Muscle layer of duodenum (tissue), 2 donors: ENCODE measurements around the gene FOCAD.

Experiments used
- H3K27ac ChIP-seq: one replicate; pipeline ENCODE4 v1.7.0; 2013; ENCODE audit warnings: mild to moderate bottlenecking, low read length
- H3K27me3 ChIP-seq: one replicate; pipeline ENCODE4 v1.7.0; 2013; ENCODE audit warnings: low read depth, mild to moderate bottlenecking, control low read depth, low read length
- H3K36me3 ChIP-seq, 2 donors: one replicate each; pipeline ENCODE4 v1.7.0; 2013; ENCODE audit warnings: low read length in 2 of 2, control low read depth in 1 of 2, mild to moderate bottlenecking in 1 of 2; ENCODE audit not compliant: insufficient read depth in 2 of 2, control insufficient read depth in 1 of 2
- H3K4me1 ChIP-seq, 2 donors: one replicate each; pipeline ENCODE4 v1.7.0; 2013; ENCODE audit warnings: low read length in 2 of 2, mild to moderate bottlenecking in 2 of 2, control low read depth in 1 of 2, moderate library complexity in 1 of 2; ENCODE audit not compliant: insufficient read depth in 2 of 2, control insufficient read depth in 1 of 2
- H3K4me3 ChIP-seq, 2 donors: one replicate each; pipeline ENCODE4 v1.7.0; 2013; ENCODE audit warnings: low read length in 2 of 2, low read depth in 1 of 2, mild to moderate bottlenecking in 1 of 2
- H3K9me3 ChIP-seq, 2 donors: one replicate each; pipeline ENCODE4 v1.7.0; 2013; ENCODE audit warnings: low read length in 2 of 2, control low read depth in 1 of 2, mild to moderate bottlenecking in 1 of 2; ENCODE audit not compliant: control insufficient read depth in 1 of 2
- donor health status: healthy.

Gene FOCAD

GRCh38 chr9:20853866-20854265 lies 169.8 kb downstream of the FOCAD start:
- Histone ChIP-seq H3K4me1 (peaks cover 4 to 7% of the 10 kb centered on the region in 2 donors), H3K4me3 (no peak overlapping the region), H3K36me3 (no peaks in the 10 kb centered on the region), H3K9me3 (no peaks in the 10 kb centered on the region), H3K27ac (no peak overlapping the region), H3K27me3 (no peaks in the 10 kb centered on the region)

- H3K27me3 ChIP-seq: no peaks in the 10 kb centered on the region
- no peaks in the 10 kb centered on the region for H3K36me3 ChIP-seq
- no peak overlapping the region for H3K27ac ChIP-seq
- H3K4me1 ChIP-seq: peaks cover 4 to 7% of the 10 kb centered on the region in 2 donors
- H3K4me3 ChIP-seq: no peak overlapping the region
- no peaks in the 10 kb centered on the region for H3K9me3 ChIP-seq
Observed at GRCh38 chr9:20854444-20854843, 170.4 kb downstream of the FOCAD start.

- H3K27ac ChIP-seq: no peak overlapping the region
- H3K27me3 ChIP-seq: no peaks in the 10 kb centered on the region
- no peak overlapping the region for H3K4me3 ChIP-seq
- H3K36me3 ChIP-seq: peaks cover 0 to 7% of the 10 kb centered on the region in 2 donors
- no peaks in the 10 kb centered on the region for H3K9me3 ChIP-seq
- no peaks in the 10 kb centered on the region for H3K4me1 ChIP-seq
Observed at GRCh38 chr9:20863945-20864344, 179.9 kb downstream of the FOCAD start.

GRCh38 chr9:20865347-20865746 lies 181.3 kb downstream of the FOCAD start:
- H3K4me3 ChIP-seq: no peak overlapping the region
- no peak overlapping the region for H3K27ac ChIP-seq

DNA sequence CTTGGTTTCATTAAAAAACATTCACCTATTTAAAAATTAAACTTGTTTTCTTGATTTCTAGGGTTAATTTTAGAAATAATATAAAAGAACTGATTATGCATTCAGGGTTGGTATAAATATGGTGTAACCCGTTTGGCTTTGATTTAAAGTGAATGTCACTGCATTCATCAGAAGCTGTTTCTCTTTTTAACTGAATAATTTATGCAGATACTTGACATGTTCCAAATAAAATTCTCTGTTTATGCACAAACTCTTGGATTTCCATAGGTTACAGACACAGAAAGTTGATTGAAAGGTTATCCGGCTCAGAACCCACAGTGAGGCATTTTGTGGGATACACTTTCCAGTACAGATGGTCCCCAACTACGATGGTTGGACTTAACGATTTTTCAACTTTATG lies 186.1 kb downstream of the FOCAD start:
- no peak overlapping the region for H3K4me3 ChIP-seq
- no peak overlapping the region for H3K27ac ChIP-seq
- no peaks in the 10 kb centered on the region for H3K27me3 ChIP-seq
- H3K36me3 ChIP-seq: peaks cover 0 to 8% of the 10 kb centered on the region in 2 donors
- no peaks in the 10 kb centered on the region for H3K9me3 ChIP-seq
- peaks cover 0 to 9% of the 10 kb centered on the region in 2 donors for H3K4me1 ChIP-seq

More at GRCh38 chr9:20865347-20865746, 181.3 kb downstream of the FOCAD start:
- H3K36me3 ChIP-seq: peaks cover 0 to 7% of the 10 kb centered on the region in 2 donors
- no peaks in the 10 kb centered on the region for H3K27me3 ChIP-seq
- H3K4me1 ChIP-seq: no peaks in the 10 kb centered on the region
- H3K9me3 ChIP-seq: no peaks in the 10 kb centered on the region

GRCh38 chr9:20872340-20872977 lies 188.4 kb downstream of the FOCAD start:
- H3K4me3 ChIP-seq: no peak overlapping the region
- H3K9me3 ChIP-seq: no peaks in the 10 kb centered on the region
- peaks cover 0 to 5% of the 10 kb centered on the region in 2 donors for H3K36me3 ChIP-seq
- H3K27ac ChIP-seq: no peak overlapping the region
- H3K4me1 ChIP-seq: peaks cover 0 to 9% of the 10 kb centered on the region in 2 donors
- H3K27me3 ChIP-seq: no peaks in the 10 kb centered on the region

DNA sequence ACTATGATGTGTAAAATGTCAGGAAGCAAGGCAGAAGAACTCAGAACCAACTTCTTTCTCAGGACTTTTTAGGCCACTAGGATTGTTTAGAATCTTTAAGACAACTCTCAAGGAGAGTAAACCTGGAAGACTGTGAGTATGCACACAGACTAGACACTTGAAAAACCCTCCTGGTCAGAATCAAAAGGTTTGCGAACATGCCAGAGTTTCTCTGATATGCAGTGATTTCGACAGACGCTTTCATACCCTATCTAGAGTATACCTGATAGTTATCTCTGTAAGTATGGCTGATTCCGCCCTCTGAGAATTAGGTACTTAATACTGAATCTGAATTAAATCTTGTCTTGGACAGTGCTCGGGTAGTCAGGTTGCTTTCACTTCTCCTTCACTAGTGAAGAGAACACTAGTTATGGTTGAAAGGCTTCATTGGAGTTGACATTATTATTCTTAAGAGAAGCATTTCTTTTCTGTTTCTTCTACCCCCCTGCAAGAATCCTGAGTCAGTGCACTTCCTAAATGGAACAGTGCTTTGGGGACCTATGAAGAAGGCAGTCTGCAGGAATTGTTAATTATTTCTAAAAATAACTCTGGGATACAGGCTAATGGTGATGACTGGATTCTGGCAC lies 189.3 kb downstream of the FOCAD start:
- Histone ChIP-seq H3K27ac (no peak overlapping the region), H3K4me3 (no peak overlapping the region), H3K4me1 (peaks cover 0 to 9% of the 10 kb centered on the region in 2 donors), H3K9me3 (no peaks in the 10 kb centered on the region), H3K36me3 (peaks cover 0 to 5% of the 10 kb centered on the region in 2 donors), H3K27me3 (no peaks in the 10 kb centered on the region)

- Histone ChIP-seq H3K27me3 (no peaks in the 10 kb centered on the region), H3K27ac (no peak overlapping the region), H3K9me3 (no peaks in the 10 kb centered on the region), H3K4me1 (no peaks in the 10 kb centered on the region), H3K36me3 (peaks cover 0 to 12% of the 10 kb centered on the region in 2 donors), H3K4me3 (no peak overlapping the region)
Observed at GRCh38 chr9:20880271-20880670, 196.2 kb downstream of the FOCAD start.

DNA sequence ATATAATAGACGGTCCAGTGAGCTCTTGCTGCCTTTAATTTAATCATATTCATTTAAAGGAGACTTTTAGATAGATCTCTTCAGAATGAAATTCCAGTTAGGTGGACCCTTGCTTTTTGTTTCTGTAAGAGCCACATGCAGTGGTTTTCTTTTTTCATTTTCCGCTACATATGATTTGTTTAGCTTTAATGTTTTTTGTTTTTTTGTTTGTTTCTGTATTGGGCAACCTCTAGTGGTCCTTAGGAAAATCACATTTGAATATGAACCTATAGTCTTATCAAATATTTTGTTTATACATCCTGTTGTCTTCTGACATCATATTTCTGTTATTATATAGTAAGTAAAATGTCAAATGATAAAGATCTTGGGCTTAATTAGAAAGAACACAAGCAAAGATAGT lies 196.6 kb downstream of the FOCAD start:
- H3K4me3 ChIP-seq: no peak overlapping the region
- no peak overlapping the region for H3K27ac ChIP-seq
- no peaks in the 10 kb centered on the region for H3K4me1 ChIP-seq
- H3K9me3 ChIP-seq: no peaks in the 10 kb centered on the region
- peaks cover 0 to 12% of the 10 kb centered on the region in 2 donors for H3K36me3 ChIP-seq
- no peaks in the 10 kb centered on the region for H3K27me3 ChIP-seq

DNA sequence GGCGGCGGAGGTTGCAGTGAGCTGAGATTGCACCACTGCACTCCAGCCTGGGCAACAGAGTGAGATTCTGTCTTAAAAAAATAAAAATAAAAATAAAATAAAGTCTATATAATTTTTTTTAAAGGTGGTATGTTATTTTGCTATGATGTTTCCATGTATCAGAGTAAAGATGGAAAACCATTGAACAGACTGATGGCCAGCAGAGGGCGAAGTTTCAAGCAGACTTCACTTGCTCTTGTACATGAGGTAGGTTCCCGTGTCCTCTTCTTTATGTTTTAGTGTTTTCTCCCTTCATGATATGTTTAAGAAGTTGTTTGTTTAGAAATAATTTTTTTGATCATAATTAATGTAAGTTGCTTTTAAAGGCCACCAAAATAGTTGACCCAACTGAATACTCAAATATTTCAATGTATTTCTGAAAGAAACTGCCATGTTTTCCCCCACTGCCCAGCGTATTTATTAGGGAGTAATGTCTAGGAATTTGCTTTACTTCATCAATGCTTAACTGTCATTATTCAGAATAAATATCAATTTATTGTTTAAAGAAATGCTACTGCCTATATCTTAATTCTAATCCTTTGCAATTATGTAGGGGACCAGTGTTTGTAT lies 201.0 kb downstream of the FOCAD start:
- Histone ChIP-seq H3K36me3 (peaks cover 0 to 12% of the 10 kb centered on the region in 2 donors), H3K27ac (no peak overlapping the region), H3K4me3 (no peak overlapping the region), H3K27me3 (no peaks in the 10 kb centered on the region), H3K9me3 (no peaks in the 10 kb centered on the region), H3K4me1 (no peaks in the 10 kb centered on the region)

DNA sequence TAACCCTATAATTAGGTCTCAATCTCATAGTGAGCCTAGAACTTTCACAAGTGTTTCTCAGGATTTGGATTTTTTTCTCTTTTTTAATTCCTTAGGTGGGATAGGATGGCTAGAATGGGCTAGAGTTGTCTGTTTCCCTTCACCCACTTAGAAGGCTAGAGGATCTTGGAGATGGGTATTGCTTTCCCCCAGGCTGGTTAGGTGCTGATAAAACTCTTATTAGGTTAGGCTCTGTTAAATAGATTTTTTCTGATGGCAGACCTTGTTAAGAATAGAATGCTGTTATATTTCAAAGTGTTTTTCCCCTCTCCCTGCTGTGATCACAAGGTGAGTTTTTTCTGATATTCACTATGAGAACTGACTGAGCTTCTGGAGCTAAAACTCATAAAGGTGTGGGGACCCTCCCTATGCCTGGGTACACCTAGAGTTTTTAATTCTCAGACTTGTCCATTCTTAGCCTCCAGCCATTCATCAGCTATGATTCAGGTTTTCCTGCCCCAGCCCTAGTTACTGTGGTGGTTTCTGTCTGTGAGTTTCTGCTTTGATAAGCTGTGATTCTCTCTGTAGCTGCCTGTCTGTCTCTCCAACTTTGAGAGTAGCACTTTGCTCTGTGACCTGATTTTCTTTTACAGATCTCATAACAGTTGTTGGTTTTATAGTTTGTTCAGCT lies 215.0 kb downstream of the FOCAD start:
- no peaks in the 10 kb centered on the region for H3K27me3 ChIP-seq
- H3K36me3 ChIP-seq: no peaks in the 10 kb centered on the region
- no peak overlapping the region for H3K27ac ChIP-seq
- no peaks in the 10 kb centered on the region for H3K4me1 ChIP-seq
- H3K9me3 ChIP-seq: no peaks in the 10 kb centered on the region
- H3K4me3 ChIP-seq: no peak overlapping the region
